CD14-positive monocyte (primary cell): Measurements from ENCODE around the gene ITIH6. TPM values are rescaled to one million over a fixed set of nuclear protein-coding genes. Genes with fewer than 3 reads are reported as not detected.

Source experiments
- DNase-seq, 3 donors: peaks; one replicate each; pipeline ENCODE4 v3.0.0-alpha.2; 2011 to 2022
- H2AFZ ChIP-seq: 2 replicates; pipeline ENCODE4 v1.6.0; 2012; ENCODE audit warnings: mild to moderate bottlenecking, low read depth, low read length, inconsistent platforms; ENCODE audit not compliant: insufficient read depth, poor library complexity, severe bottlenecking
- H3K27ac ChIP-seq, 2 donors: 1 replicate in 1 of 2; 2 replicates in 1 of 2; pipeline ENCODE4 v1.5.1; 2012 to 2013; ENCODE audit warnings: low read length in 2 of 2, control low read depth in 1 of 2, inconsistent platforms in 1 of 2, low read depth in 1 of 2, mild to moderate bottlenecking in 1 of 2
- H3K27me3 ChIP-seq, 2 donors: one replicate each; pipeline versions ENCODE4 v1.6.0 to v1.6.1; 2011 to 2013; ENCODE audit warnings: low read length in 2 of 2; ENCODE audit not compliant: control insufficient read depth in 2 of 2, insufficient read depth in 2 of 2
- H3K36me3 ChIP-seq, 2 donors: replicated peaks in 1 of 2; 1 replicate in 1 of 2; 2 replicates in 1 of 2; pipeline versions ENCODE4 v1.5.1 to v1.6.1; 2012 to 2013; ENCODE audit warnings: low read length in 2 of 2, control low read depth in 1 of 2, inconsistent platforms in 1 of 2, mild to moderate bottlenecking in 1 of 2; ENCODE audit not compliant: insufficient read depth in 2 of 2, control insufficient read depth in 1 of 2
- H3K4me1 ChIP-seq, 2 donors: 1 replicate in 1 of 2; 2 replicates in 1 of 2; pipeline versions ENCODE4 v1.5.1 to v1.6.1; 2012 to 2013; ENCODE audit warnings: low read length in 2 of 2, control low read depth in 1 of 2, inconsistent platforms in 1 of 2, mild to moderate bottlenecking in 1 of 2, moderate library complexity in 1 of 2; ENCODE audit not compliant: insufficient read depth in 2 of 2, control insufficient read depth in 1 of 2
- H3K4me2 ChIP-seq: replicated peaks from 2 replicates; pipeline ENCODE3; 2012; ENCODE audit warnings: low read length, moderate library complexity, mild to moderate bottlenecking; ENCODE audit not compliant: poor library complexity, severe bottlenecking; ENCODE audit errors: extremely low read depth
- H3K4me3 ChIP-seq, 3 experiments: fragments of 200-600 bp in 1 of 3; sonication (generic) in 1 of 3; replicated peaks in 1 of 3; 1 replicate in 2 of 3; 2 replicates in 1 of 3; pipeline ENCODE4 v1.5.1; 2011 to 2013; ENCODE audit warnings: low read length in 3 of 3, mild to moderate bottlenecking in 3 of 3, control low read depth in 2 of 3, low read depth in 2 of 3, inconsistent platforms in 1 of 3, moderate library complexity in 1 of 3
- H3K79me2 ChIP-seq: 2 replicates; pipeline ENCODE4 v1.6.0; 2012; ENCODE audit warnings: mild to moderate bottlenecking, control low read depth, inconsistent platforms, low read length, moderate library complexity; ENCODE audit not compliant: insufficient read depth
- H3K9ac ChIP-seq: 2 replicates; pipeline ENCODE4 v1.6.0; 2017; ENCODE audit warnings: low read length, mild to moderate bottlenecking; ENCODE audit not compliant: insufficient read depth, poor library complexity, severe bottlenecking
- H3K9me3 ChIP-seq, 2 donors: replicated peaks in 1 of 2; 1 replicate in 1 of 2; 2 replicates in 1 of 2; pipeline versions ENCODE4 v1.5.1 to v1.6.1; 2012 to 2013; ENCODE audit warnings: low read length in 2 of 2, control low read depth in 1 of 2; ENCODE audit not compliant: control insufficient read depth in 1 of 2, insufficient read depth in 1 of 2
- H4K20me1 ChIP-seq: 2 replicates; pipeline ENCODE4 v1.6.0; 2012; ENCODE audit warnings: mild to moderate bottlenecking, low read length, control low read depth, moderate library complexity; ENCODE audit not compliant: insufficient read depth
- H3K27ac Mint-ChIP-seq, 7 donors: one replicate each; pipeline ENCODE4 v1.8.0; 2020; ENCODE audit warnings: mild to moderate bottlenecking in 7 of 7, mixed read lengths in 7 of 7, moderate library complexity in 6 of 7, inconsistent platforms in 2 of 7
- H3K27me3 Mint-ChIP-seq, 3 donors: one replicate each; pipeline ENCODE4 v1.8.0; 2021 to 2022; ENCODE audit warnings: low read depth in 3 of 3, mild to moderate bottlenecking in 3 of 3, mixed read lengths in 3 of 3, moderate library complexity in 3 of 3, inconsistent platforms in 1 of 3
- H3K36me3 Mint-ChIP-seq, 2 donors: one replicate each; pipeline ENCODE4 v1.8.0; 2020; ENCODE audit warnings: mixed read lengths in 2 of 2, inconsistent platforms in 1 of 2, mild to moderate bottlenecking in 1 of 2
- H3K4me1 Mint-ChIP-seq: one replicate; pipeline ENCODE4 v1.8.0; 2020; ENCODE audit warnings: mild to moderate bottlenecking, mixed read lengths
- H3K4me3 Mint-ChIP-seq, 2 donors: one replicate each; pipeline ENCODE4 v1.8.0; 2020; ENCODE audit warnings: mild to moderate bottlenecking in 2 of 2, mixed read lengths in 2 of 2, moderate library complexity in 1 of 2
- H3K9me3 Mint-ChIP-seq, 7 donors: one replicate each; pipeline ENCODE4 v1.8.0; 2020 to 2022; ENCODE audit warnings: mixed read lengths in 7 of 7, mild to moderate bottlenecking in 6 of 7, moderate library complexity in 6 of 7, inconsistent platforms in 2 of 7
- WGBS: methylation state at CpG from one replicate; pipeline ENCODE4 v1.1.5; 2013; ENCODE audit warnings: missing lambda C conversion rate; ENCODE audit not compliant: insufficient coverage; 5-methylcytosine and 5-hydroxymethylcytosine counted together
- intact Hi-C, 2 donors: fragments of 100-400 bp; cut with micrococcal nuclease; formaldehyde crosslinking; loops; one replicate each; pipeline versions ENCODE4 v1.15.0 to v1.15.1; 2023
- polyA plus RNA-seq, 3 donors: library from polyadenylated mRNA; depleted of rRNA in 1 of 3; unstranded in 2 of 3; stranded (reverse) in 1 of 3; fragments of 300-500 nt in 2 of 3; fragments of >200 nt in 1 of 3; fragmentation: Illumina TruSeq in 2 of 3; gene quantifications; 1 replicate in 2 of 3; 2 replicates in 1 of 3; pipeline ENCODE4 v1.2.3, GENCODE V29; 2012 to 2021
- TF ChIP-seq, protein P1 (sequence below): fragments of 200-600 bp; IDR thresholded peaks from one replicate; pipeline ENCODE4 v1.8.0; 2022; ENCODE audit warnings: antibody characterized with exemption, mild to moderate bottlenecking

ITIH6 gene
- polyA plus RNA-seq, 3 donors, result not detected

DNA sequence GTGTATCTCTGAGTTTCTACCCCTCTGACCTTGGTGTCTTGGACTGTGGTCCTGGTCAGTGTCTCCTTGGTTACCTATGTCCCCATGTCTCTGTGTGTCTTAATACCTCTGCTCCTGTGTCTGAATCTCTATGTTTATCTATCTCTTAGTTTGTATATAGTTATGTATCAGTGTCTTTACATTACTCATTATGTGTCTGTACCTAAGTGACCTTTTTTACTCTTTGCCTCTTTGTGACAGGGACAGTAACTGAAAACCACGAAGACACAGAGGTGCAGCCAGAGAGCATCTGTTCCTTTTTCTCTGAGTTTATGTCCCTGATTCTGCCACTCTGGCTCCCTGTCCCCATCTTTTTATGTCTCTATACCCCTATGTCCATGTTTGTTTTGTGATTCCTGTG, 49.4 kb downstream of the ITIH6 start:
- H3K27me3 ChIP-seq, result no peaks in the 10 kb centered on the region
- peaks cover 0 to 6% (median 4%) of the 10 kb centered on the region in 3 donors for H3K27me3 Mint-ChIP-seq
- H3K9me3 Mint-ChIP-seq, result peaks cover 0 to 6% (median 2%) of the 10 kb centered on the region in 7 donors
- DNase-seq, result no peak
- intact Hi-C loops, result no loop called here
- no peak overlapping the region for H3K4me2 ChIP-seq
- no peak overlapping the region for H3K27ac Mint-ChIP-seq
- no peak overlapping the region for H3K4me3 Mint-ChIP-seq
- no peak overlapping the region for H3K9ac ChIP-seq
- no peaks in the 10 kb centered on the region for H3K79me2 ChIP-seq
- WGBS, result no CpG with 5 or more reads among the region's 1 CpG
- H3K27ac ChIP-seq, result no peak overlapping the region
- H4K20me1 ChIP-seq, result no peaks in the 10 kb centered on the region
- H3K36me3 ChIP-seq, result no peaks in the 10 kb centered on the region
- H3K36me3 Mint-ChIP-seq, result no peaks in the 10 kb centered on the region
- H3K4me1 ChIP-seq, result no peaks in the 10 kb centered on the region
- H3K9me3 ChIP-seq, result no peaks in the 10 kb centered on the region
- H3K4me1 Mint-ChIP-seq, result no peaks in the 10 kb centered on the region
- H3K4me3 ChIP-seq, result no peak overlapping the region
- TF ChIP-seq, protein P1, sequence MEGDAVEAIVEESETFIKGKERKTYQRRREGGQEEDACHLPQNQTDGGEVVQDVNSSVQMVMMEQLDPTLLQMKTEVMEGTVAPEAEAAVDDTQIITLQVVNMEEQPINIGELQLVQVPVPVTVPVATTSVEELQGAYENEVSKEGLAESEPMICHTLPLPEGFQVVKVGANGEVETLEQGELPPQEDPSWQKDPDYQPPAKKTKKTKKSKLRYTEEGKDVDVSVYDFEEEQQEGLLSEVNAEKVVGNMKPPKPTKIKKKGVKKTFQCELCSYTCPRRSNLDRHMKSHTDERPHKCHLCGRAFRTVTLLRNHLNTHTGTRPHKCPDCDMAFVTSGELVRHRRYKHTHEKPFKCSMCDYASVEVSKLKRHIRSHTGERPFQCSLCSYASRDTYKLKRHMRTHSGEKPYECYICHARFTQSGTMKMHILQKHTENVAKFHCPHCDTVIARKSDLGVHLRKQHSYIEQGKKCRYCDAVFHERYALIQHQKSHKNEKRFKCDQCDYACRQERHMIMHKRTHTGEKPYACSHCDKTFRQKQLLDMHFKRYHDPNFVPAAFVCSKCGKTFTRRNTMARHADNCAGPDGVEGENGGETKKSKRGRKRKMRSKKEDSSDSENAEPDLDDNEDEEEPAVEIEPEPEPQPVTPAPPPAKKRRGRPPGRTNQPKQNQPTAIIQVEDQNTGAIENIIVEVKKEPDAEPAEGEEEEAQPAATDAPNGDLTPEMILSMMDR, result no peak
- no peak overlapping the region for H2AFZ ChIP-seq

- TF ChIP-seq, protein P1, result no peak
- Histone ChIP-seq H3K9ac (no peak overlapping the region), H4K20me1 (no peaks in the 10 kb centered on the region), H3K36me3 (no peaks in the 10 kb centered on the region), H3K4me2 (no peak overlapping the region), H3K27ac (no peak overlapping the region), H3K9me3 (no peaks in the 10 kb centered on the region), H3K27me3 (no peaks in the 10 kb centered on the region), H3K4me3 (no peak overlapping the region), H2AFZ (no peak overlapping the region), H3K4me1 (no peaks in the 10 kb centered on the region), H3K79me2 (no peaks in the 10 kb centered on the region)
- Mint-ChIP-seq H3K27ac (no peak overlapping the region), H3K4me1 (no peaks in the 10 kb centered on the region), H3K36me3 (no peaks in the 10 kb centered on the region), H3K9me3 (peaks cover 0 to 5% (median 2%) of the 10 kb centered on the region in 7 donors), H3K4me3 (no peak overlapping the region), H3K27me3 (peaks cover 0 to 9% (median 1%) of the 10 kb centered on the region in 3 donors)
- intact Hi-C loops, result no loop called here
- WGBS, result no CpG with 5 or more reads among the region's 3 CpGs
- no peak for DNase-seq
These were observed 50.2 kb downstream of the ITIH6 start for GRCh38 chrX:54747733-54748393.
